Stimulated activated CD8-positive, alpha-beta memory T cell treated with anti-CD3 and anti-CD28 coated beads, Interleukin-7, amount 100 ng/mL, for 48 hours (primary cell): ENCODE data around the gene KAZN.

ENCODE experiments used
- DNase-seq, 2 donors: peaks; one replicate each; pipeline ENCODE4 v3.0.0-alpha.2; 2020; ENCODE audit warnings: low read depth in 1 of 2; ENCODE audit errors: extremely low read depth in 1 of 2

The KAZN gene

DNA sequence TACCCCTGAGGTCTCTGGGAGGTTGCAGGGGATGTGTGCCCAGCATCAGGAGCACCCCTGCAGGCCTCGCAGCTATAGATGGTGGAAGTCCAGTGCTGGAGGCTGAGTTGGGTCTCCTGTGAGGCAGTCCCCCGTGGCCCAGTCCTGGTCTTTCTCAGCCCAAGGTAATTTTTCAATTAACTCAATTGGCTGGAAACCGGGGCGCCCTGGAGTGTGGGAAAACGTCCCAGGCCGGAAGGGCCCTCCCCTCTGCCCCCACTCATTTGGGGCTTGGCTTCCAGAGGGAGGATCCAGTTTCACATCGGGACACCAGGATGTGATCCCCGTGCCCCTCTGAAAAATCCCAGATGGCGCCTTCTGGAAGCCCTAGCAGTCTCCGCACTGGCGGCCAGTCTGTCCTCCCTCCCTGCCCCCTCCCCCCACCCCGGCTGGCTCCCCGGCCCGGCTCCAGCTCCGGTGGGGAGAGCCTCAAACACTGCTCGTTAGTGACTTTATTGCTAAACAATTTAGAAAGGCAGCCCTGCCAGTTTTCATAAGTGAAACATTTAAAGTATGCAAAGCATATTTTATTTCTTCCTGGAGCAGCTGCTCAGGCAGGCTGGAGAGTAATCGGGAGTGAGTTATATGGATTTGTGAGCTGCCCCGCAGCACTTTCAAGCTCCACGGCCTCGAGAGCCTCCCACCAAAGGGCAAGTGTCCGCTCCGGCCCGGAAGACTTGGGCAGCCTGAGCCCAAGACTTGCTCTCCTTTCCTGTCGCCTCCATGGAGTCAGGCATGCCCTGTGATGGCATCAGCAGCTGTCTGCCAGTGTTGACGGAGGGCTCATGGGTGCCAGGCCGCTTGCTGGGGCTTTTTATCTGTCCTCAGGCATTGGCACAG is 346.9 kb downstream of the KAZN start:
- no peak for DNase-seq

DNA sequence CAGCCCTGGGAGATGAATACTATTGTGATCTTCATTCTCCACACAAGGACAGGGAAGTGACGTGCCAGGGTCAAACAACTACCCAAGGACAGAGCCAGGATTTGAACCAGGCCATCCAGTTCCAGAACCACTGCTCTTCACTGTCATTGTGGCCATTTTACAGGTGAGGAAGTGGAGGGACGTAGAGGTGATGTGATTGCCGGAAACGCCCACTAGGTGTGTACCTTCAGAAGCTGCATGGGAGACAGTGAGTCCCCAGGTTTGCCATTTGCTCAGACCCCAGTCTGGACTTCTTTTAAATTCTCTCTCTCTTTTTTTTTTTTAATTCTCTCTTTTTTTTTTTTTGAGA is 347.5 kb downstream of the KAZN start:
- DNase-seq, result no peak

DNA sequence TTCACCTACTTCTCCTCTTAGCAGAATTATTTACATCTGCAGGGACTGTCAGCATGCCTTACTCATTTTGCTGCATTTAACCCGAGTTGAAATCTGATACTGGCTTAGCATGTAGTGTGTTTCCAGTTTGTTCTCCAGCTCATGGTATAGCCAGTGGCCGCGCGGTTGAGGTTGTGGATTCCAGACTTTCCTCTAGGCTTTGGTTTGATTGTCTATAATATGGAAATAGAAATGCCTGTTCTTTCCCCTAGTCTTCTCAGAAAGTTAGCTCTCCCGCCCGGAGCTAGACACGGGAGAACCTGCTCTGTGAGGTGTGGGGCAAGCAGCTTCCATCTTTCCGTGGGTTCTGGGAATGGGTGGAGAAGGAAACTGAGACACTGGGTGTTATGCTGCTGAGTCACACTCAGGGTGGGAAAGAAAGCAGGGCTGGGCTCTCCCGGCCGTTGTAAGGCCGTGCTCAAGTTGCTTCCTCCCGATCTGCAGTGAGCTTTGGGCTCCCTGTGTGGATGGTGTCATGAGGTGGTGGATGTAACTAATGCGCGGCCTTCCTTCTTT is 348.3 kb downstream of the KAZN start:
- no peak for DNase-seq

DNA sequence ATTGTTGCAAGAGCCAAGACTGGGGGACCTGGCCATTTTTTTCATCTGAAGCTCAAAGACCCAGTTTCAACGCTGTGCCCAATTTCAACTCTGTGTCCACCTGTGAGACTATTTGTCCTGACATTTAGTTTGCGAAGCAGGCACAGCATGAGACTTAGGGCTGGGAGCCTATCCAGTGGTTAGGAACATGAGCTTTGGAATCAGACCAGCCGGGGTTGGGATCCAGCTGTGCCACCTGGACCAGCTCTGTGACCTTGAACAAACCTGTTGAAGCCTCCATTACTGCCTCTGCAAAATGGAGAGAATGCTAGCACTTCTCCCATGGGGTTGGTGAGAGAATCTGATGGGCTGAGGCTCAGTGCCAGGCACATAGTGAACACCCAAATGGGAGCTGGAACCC is 348.9 kb downstream of the KAZN start:
- no peak for DNase-seq

DNA sequence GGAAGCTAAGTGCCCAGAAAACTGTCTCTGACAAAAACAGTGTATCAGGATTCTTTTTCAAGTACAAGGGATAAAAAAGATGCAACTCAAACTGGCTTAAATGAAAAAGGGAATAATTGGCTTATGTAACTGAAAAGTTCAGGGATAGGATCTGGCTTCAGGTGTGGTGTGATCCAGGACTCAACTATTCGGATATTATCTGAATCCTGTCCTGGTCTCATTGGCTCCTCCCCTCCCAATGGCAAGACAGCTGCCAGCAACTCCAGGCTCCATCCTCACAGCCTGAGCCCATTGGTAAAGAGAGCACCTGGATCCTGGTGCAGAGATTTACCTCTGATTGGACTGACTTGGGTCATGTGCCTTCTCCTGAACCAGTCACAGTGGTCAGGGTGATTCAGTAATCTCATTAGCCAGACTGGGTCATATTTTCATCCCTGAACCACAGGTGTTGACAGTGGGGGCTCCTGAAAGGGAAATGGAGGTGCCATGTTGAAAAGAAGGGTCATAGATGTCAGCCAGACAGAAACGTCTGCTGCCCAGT is 349.7 kb downstream of the KAZN start:
- no peak for DNase-seq

DNA sequence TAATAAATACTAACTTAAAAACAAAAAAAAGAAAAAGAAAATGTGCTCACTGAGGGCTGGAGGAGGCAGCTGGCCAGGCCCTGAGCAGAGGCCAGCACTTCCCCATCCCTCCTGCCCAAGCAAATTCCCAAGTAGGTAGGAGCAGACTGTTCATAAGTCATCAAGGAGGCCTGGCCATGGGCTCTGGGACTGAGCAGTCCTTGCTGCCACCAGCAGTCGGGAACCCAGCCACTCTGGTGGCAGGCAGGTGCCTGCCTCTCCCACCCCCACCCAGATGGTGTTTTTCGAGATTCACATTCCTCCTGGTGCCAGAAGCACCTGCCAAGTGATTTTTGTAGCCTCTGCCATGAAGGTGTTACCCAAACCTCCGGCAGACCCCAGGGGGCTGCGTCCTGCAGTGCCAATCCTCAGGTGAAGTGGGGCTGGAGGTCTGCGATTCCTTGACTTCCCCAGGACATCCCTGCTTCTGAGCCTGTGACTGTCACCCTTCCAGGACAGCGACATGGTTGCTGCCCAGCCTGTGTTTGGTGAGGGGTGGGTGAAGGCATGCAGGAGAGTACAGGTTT is 350.9 kb downstream of the KAZN start:
- no peak for DNase-seq

- no peak for DNase-seq
Measured at GRCh38 chr1:14949836-14950713, 351.6 kb downstream of the KAZN start.

DNA sequence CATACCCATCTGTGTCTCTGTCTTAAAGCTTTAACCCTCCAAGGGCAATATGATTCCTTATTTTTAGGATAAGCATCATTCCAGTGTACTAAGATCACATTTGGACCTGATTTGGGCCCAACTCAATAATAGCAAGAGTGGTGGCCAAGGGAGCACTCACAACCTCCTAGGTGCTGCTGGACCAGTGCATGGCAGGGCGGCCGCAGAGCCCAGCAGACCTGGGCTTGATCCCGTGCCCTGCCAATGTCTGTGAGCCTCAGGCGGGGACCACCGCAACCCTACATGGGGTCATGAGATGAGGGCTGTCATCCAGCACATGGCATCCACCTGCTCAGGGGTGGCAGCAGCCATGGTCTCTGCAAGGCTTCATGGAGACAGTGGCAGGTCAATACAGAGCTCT is 353.3 kb downstream of the KAZN start:
- no peak for DNase-seq

- DNase-seq, result no peak
Measured at GRCh38 chr1:14952626-14953314, 354.3 kb downstream of the KAZN start.

GRCh38 chr1:14954210-14954609 is 355.7 kb downstream of the KAZN start:
- no peak for DNase-seq

- DNase-seq, result no peak
Measured at GRCh38 chr1:14954930-14955329, 356.4 kb downstream of the KAZN start.

GRCh38 chr1:14955402-14955801 is 356.9 kb downstream of the KAZN start:
- no peak for DNase-seq

- DNase-seq, result no peak
Measured at GRCh38 chr1:14955976-14956375, 357.5 kb downstream of the KAZN start.

DNA sequence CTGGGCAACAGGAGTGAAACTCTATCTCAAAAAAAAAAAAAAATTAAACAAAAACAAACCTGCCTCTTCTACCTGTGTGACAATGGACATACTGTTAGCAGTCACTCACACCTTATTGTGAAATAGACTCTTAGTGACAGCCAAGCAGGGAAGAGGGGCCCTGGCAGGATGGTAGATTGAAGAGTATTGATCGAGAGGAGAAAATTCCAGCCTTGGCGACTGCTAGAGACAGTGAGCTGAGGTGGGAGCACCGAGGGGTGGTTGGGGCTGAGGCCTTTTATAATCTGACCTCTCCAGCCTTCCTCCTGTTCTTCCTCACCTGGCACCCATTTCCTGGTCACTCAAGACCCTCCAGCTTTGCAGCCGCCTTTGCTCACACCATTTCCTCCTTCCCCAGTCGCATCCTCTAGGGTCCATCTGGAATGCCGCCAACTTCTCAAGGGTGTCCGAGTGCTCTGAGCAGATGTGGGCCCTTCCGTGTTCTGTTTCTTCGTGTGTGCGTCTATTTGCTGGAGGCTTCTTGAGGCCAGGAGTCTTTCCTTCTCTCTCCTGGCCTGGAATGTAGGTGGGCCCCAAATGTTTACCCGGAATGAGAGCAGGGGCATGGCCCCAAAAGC is 358.2 kb downstream of the KAZN start:
- no peak for DNase-seq

DNA sequence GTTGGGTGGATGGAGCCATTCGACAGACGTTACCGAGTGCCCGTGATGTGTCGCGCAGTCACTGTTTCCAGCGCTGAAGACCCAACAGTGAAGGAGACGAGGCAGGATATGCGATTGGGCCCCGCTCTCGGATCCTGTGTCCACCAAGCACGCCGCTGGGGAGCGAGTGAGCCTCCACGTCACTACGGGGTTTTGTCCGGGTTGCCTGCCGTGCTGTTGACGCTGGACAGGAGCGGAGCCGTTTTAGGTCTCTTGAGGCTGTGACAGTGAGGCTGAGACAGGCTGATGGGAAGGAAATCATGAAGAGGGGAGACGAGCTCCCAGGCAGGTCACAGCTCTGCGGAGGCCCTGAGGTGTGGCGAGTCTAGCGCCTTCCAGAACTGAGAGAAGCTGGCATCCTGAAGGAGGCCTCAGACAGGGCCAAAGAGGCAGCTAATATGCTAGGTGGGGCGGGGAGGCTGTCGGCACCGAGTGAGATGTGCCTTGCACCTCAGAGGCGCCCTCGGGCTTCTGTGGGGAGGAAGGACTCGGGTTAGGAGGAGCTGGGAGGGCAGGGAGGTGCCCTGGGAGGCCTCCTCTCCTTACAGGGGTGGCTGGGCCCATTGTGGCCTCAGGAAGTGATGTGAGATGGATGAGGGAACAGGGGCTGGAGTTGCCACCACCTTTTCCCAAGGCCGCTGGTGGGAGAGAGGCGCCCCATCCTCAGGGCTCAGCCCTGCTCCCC is 359.1 kb downstream of the KAZN start:
- DNase-seq, result no peak

DNA sequence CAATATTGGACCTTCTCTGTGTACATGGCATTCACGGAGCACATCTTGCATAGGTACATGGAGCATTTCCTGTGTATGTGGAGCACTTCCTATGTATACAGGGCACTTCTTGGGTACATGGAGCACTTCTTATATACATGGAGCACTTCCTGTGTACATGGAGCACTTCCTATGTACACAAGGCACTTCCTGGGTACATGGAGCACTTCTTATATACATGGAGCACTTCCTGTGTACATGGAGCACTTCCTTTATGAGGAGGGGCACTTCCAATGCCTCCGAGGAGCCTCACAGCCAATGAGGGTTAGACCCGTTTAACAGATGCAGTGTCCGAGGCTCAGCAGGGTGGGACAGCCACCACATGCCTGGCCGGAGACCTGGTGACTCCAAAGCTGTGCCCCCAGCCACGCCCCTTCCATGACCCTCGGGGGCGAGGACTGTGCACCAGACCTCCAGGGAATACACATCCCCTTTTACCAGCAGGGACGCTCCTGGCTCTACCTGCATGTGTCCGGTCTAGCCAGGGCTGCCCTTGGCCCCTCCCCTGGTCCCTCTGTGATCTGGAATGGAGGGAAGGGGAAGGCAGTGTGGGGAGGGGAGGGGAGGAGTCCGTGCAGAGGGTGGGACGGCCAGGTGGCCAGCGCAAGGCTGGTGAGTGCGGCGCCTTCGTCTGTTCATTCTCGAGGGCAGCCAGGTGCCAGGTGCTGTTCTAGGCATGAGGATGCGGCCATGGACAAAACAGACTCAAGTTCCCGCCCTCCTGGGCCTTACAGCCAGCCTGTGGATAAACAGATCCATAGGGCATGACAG is 360.0 kb downstream of the KAZN start:
- no peak for DNase-seq

DNA sequence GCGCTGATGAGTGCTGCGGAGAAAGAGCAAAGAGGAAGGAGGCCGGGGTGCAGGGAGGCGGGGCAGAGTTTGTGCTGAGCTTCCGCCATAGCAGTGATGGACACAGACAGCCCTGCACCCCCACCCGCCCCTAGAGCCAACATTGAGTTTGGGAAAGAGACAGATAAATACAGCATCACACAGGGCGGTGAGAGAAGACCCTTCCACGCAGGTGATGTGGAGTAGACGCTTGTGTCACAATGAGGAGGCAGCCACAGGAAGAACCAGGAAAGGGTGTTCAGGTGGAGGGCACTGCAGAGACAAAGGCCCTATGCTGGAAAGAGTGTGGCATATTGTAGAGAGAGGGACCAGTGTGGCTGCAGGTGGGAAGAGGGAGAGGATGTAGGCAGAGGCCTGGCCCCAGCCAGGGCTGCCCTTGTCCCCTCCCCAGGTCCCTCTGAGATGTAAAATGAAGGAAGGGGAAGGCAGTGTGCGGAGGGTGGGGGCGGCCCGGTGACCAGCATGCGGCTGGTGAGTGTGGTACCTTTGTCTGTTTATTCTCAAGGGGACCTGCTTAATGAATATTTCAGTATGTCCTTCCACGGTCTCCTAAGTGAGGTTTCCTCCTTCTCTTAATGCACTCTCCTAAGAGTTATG is 360.7 kb downstream of the KAZN start:
- no peak for DNase-seq

DNA sequence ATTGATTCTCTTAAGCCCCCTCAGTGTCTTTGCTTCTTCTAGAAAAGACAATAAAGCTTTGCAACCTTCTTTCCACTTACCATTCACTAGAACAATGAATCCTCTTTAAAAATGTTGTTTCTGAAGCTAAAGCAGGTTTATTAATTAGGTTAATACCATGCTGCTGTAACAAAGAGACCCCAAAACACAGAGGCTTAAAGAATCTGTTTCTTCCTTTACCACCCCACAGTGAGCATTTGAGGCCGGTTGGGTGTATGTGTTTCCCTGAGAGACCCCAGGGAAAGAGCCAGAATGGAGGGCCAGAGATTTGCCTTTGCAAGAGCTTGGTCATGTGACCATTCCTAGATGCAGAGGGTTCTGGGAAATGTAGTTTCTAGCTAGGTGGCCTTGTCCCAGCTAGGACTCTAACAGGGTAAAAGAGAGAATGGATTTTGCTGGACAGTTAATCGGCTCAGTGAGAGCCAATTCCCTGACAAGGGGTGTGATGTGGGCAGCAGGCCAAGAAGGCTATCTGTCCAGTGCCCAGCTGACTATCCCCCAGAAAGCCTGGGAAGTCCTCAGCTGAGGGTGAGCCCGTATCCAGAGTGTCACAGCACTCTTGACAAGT is 363.3 kb downstream of the KAZN start:
- DNase-seq, result no peak
